ENCODE data around the gene SLC27A6. TPM values are rescaled to one million over a fixed set of nuclear protein-coding genes. Genes with fewer than 3 reads are reported as not detected.
"Not testable (repeated sequence)": the region's sequence is repeated elsewhere in the genome, so short reads cannot be mapped to it uniquely, and the experiment has no call there.

Gene SLC27A6
- total and polyA plus RNA-seq, 2 donors (not counting 1 experiment from before 2014, with no cell fraction given) = not detected

DNA sequence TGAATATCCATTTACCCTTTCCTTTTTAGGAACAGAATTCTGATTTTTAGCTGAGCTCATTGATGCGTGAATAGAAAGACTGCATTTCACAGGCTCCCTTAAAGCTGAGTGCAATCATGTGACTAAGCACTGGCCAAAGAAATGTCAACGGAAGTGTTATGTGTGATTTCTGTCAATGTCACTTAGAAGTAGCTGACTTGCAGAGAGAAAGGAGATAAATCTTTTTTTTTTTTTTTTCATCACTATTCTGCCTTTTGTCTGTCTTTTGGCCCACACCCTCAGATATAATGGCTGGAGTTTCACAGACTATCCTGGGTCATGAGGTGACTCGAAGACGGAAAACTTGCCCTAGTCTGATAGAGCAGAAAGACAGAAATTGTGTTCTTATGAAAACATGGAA is 39.3 kb upstream of the SLC27A6 start:
- no peaks in the 10 kb centered on the region for H3K4me1 Mint-ChIP-seq
- CTCF ChIA-PET = no interaction called here
- no peaks in the 10 kb centered on the region for H3K27me3 ChIP-seq (replicated peaks in 1 of 4; ENCODE audit: control extremely low read depth in 1 of 4, control insufficient read depth in 3 of 4, insufficient read depth in 4 of 4, low read length in 3 of 4)

DNA sequence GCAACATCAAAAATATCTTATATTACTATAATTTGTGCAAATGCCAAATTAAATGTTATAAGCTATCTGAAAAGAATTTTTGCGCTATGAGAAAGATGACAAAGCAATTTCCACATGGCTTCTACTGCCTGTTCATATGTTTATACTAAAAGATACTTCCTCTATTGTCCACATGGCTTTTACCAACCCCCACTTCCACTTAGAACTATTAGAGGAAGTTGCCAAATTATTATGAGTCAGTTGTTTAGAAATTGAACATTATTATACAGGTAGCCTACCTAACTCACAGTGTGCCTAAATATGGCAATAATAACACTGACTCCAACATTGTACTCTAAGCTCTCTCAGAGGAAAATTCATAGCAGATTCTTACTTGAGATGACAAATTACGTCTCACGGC is 37.6 kb upstream of the SLC27A6 start:
- Histone ChIP-seq H3K4me3 (ENCODE audit: control extremely low read depth in 1 of 5, extremely low read depth in 1 of 5, insufficient read depth in 1 of 5, low read depth in 2 of 5, low read length in 4 of 5) (no peak overlapping the region), H3K36me3 (replicated peaks in 1 of 2; ENCODE audit: control extremely low read depth in 1 of 2, control insufficient read depth in 1 of 2, extremely low read depth in 1 of 2, insufficient read depth in 2 of 2, low read length in 1 of 2) (no peaks in the 10 kb centered on the region), H3K27ac (ENCODE audit: low read length in 2 of 2) (no peak overlapping the region), H3K27me3 (replicated peaks in 1 of 4; ENCODE audit: control extremely low read depth in 1 of 4, control insufficient read depth in 3 of 4, insufficient read depth in 4 of 4, low read length in 3 of 4) (no peaks in the 10 kb centered on the region), H3K4me2 (replicated peaks; ENCODE audit: low read depth, low read length, poor library complexity, severe bottlenecking) (no peak overlapping the region), H3K9ac (ENCODE audit: low read length) (no peak overlapping the region), H3K79me2 (ENCODE audit: control insufficient read depth, insufficient read depth, low read length) (no peaks in the 10 kb centered on the region), H3K4me1 (ENCODE audit: control insufficient read depth in 2 of 2, insufficient read depth in 2 of 2, low read length in 2 of 2) (no peaks in the 10 kb centered on the region), H4K20me1 (ENCODE audit: control insufficient read depth, insufficient read depth, low read length, poor library complexity, severe bottlenecking) (no peaks in the 10 kb centered on the region), H3K9me3 (ENCODE audit: control extremely low read depth in 1 of 3, control insufficient read depth in 2 of 3, insufficient read depth in 1 of 3, low read length in 2 of 3) (no peaks in the 10 kb centered on the region), H2AFZ (ENCODE audit: insufficient read depth, low read depth, low read length, poor library complexity, severe bottlenecking) (no peak overlapping the region)
- no CpG with 5 or more reads among the region's 3 CpGs for WGBS (ENCODE audit: insufficient coverage)
- ChIA-PET POLR2A (no interaction called here), CTCF (no interaction called here)
- intact Hi-C loops (cut with micrococcal nuclease) = no loop called here
- H3K9me3 Mint-ChIP-seq (ENCODE audit: insufficient read depth) = peaks cover 4% of the 10 kb centered on the region
- no peak overlapping the region for H3K4me3 Mint-ChIP-seq
- H3K27me3 Mint-ChIP-seq = no peaks in the 10 kb centered on the region
- H3K27ac Mint-ChIP-seq = no peak overlapping the region
- DNase-seq (no peak), ATAC-seq (ENCODE audit: low read depth) (no peak)
- H3K4me1 Mint-ChIP-seq = no peaks in the 10 kb centered on the region
- no peak for TF ChIP-seq EZH2 (IDR thresholded peaks at IDR 0.05; ENCODE audit: borderline replicate concordance, insufficient read depth, low read depth, low read length, poor library complexity, severe bottlenecking)
- TF ChIP-seq, protein P1, sequence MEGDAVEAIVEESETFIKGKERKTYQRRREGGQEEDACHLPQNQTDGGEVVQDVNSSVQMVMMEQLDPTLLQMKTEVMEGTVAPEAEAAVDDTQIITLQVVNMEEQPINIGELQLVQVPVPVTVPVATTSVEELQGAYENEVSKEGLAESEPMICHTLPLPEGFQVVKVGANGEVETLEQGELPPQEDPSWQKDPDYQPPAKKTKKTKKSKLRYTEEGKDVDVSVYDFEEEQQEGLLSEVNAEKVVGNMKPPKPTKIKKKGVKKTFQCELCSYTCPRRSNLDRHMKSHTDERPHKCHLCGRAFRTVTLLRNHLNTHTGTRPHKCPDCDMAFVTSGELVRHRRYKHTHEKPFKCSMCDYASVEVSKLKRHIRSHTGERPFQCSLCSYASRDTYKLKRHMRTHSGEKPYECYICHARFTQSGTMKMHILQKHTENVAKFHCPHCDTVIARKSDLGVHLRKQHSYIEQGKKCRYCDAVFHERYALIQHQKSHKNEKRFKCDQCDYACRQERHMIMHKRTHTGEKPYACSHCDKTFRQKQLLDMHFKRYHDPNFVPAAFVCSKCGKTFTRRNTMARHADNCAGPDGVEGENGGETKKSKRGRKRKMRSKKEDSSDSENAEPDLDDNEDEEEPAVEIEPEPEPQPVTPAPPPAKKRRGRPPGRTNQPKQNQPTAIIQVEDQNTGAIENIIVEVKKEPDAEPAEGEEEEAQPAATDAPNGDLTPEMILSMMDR (IDR thresholded peaks at IDR 0.05) = no peak

More for the DNA sequence above, 39.3 kb upstream of the SLC27A6 start:
- Histone ChIP-seq H4K20me1 (ENCODE audit: control insufficient read depth, insufficient read depth, low read length, poor library complexity, severe bottlenecking) (no peaks in the 10 kb centered on the region), H3K4me1 (ENCODE audit: control insufficient read depth in 2 of 2, insufficient read depth in 2 of 2, low read length in 2 of 2) (no peaks in the 10 kb centered on the region), H3K4me3 (ENCODE audit: control extremely low read depth in 1 of 5, extremely low read depth in 1 of 5, insufficient read depth in 1 of 5, low read depth in 2 of 5, low read length in 4 of 5) (no peak overlapping the region), H3K4me2 (replicated peaks; ENCODE audit: low read depth, low read length, poor library complexity, severe bottlenecking) (no peak overlapping the region), H2AFZ (ENCODE audit: insufficient read depth, low read depth, low read length, poor library complexity, severe bottlenecking) (no peak overlapping the region), H3K9ac (ENCODE audit: low read length) (no peak overlapping the region), H3K79me2 (ENCODE audit: control insufficient read depth, insufficient read depth, low read length) (no peaks in the 10 kb centered on the region), H3K9me3 (ENCODE audit: control extremely low read depth in 1 of 3, control insufficient read depth in 2 of 3, insufficient read depth in 1 of 3, low read length in 2 of 3) (no peaks in the 10 kb centered on the region), H3K36me3 (replicated peaks in 1 of 2; ENCODE audit: control extremely low read depth in 1 of 2, control insufficient read depth in 1 of 2, extremely low read depth in 1 of 2, insufficient read depth in 2 of 2, low read length in 1 of 2) (no peaks in the 10 kb centered on the region), H3K27ac (ENCODE audit: low read length in 2 of 2) (no peak overlapping the region)
- ATAC-seq (ENCODE audit: low read depth) (no peak), DNase-seq (no peak)
- Mint-ChIP-seq H3K9me3 (ENCODE audit: insufficient read depth) (no peaks in the 10 kb centered on the region), H3K27me3 (no peaks in the 10 kb centered on the region), H3K27ac (no peak overlapping the region), H3K4me3 (no peak overlapping the region)
- POLR2A ChIA-PET = no interaction called here
- 100% methylated on average over 1 of the region's 4 CpGs for WGBS (ENCODE audit: insufficient coverage)
- intact Hi-C loops (cut with micrococcal nuclease) = no loop called here
- TF ChIP-seq, protein P1 (IDR thresholded peaks at IDR 0.05) = no peak
- TF ChIP-seq EZH2 (IDR thresholded peaks at IDR 0.05; ENCODE audit: borderline replicate concordance, insufficient read depth, low read depth, low read length, poor library complexity, severe bottlenecking) = no peak

DNA sequence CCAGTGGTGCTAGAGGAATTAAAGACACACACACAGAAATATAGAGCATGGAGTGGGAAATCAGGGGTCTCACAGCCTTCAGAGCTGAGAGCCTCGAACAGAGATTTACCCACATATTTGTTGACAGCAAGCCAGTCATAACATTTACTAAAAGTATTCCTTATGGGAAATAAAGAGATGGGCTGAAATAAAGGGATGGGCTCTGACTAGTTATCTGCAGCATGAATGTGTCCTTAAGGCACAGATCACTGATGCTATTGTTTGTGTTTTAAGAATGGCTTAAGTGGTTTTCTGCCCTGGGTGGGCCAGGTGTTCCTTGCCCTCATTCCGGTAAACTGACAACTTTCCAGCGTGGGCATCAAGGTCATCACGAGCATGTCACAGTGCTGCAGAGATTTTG is 33.1 kb upstream of the SLC27A6 start:
- H3K27ac ChIP-seq (ENCODE audit: low read length in 2 of 2); H3K4me3 ChIP-seq (ENCODE audit: control extremely low read depth in 1 of 5, extremely low read depth in 1 of 5, insufficient read depth in 1 of 5, low read depth in 2 of 5, low read length in 4 of 5); H2AFZ ChIP-seq (ENCODE audit: insufficient read depth, low read depth, low read length, poor library complexity, severe bottlenecking); intact Hi-C loops (cut with micrococcal nuclease); H3K79me2 ChIP-seq (ENCODE audit: control insufficient read depth, insufficient read depth, low read length); H3K27me3 Mint-ChIP-seq; H3K9me3 Mint-ChIP-seq (ENCODE audit: insufficient read depth); ATAC-seq (ENCODE audit: low read depth); H3K4me2 ChIP-seq (replicated peaks; ENCODE audit: low read depth, low read length, poor library complexity, severe bottlenecking); H4K20me1 ChIP-seq (ENCODE audit: control insufficient read depth, insufficient read depth, low read length, poor library complexity, severe bottlenecking); H3K4me1 Mint-ChIP-seq; H3K4me3 Mint-ChIP-seq; H3K4me1 ChIP-seq (ENCODE audit: control insufficient read depth in 2 of 2, insufficient read depth in 2 of 2, low read length in 2 of 2); CTCF ChIA-PET; H3K36me3 ChIP-seq (replicated peaks in 1 of 2; ENCODE audit: control extremely low read depth in 1 of 2, control insufficient read depth in 1 of 2, extremely low read depth in 1 of 2, insufficient read depth in 2 of 2, low read length in 1 of 2); H3K27ac Mint-ChIP-seq; H3K27me3 ChIP-seq (replicated peaks in 1 of 4; ENCODE audit: control extremely low read depth in 1 of 4, control insufficient read depth in 3 of 4, insufficient read depth in 4 of 4, low read length in 3 of 4); DNase-seq; H3K9ac ChIP-seq (ENCODE audit: low read length); POLR2A ChIA-PET; H3K9me3 ChIP-seq (ENCODE audit: control extremely low read depth in 1 of 3, control insufficient read depth in 2 of 3, insufficient read depth in 1 of 3, low read length in 2 of 3): not testable (repeated sequence)
- 100% methylated on average over 3 of the region's 4 CpGs for WGBS (ENCODE audit: insufficient coverage)
